Renal cortical epithelial cell (primary cell): ENCODE data around the gene HPSE2. TPM values are rescaled to one million over a fixed set of nuclear protein-coding genes. Genes with fewer than 3 reads are reported as not detected.
A peak's percentile ranks its signal among the peaks of the same experiment; 100 is the strongest.
"Not testable (repeated sequence)": the region's sequence is repeated elsewhere in the genome, so short reads cannot be mapped to it uniquely, and the experiment has no call there.

Experiments used
- DNase-seq: peaks from one replicate; pipeline ENCODE4 v3.0.0-alpha.2; 2011; ENCODE audit warnings: low read depth
- total RNA-seq: library from RNA; depleted of rRNA; stranded (reverse); fragments of >200 nt; gene quantifications from 2 replicates; pipeline ENCODE4 v1.2.3, GENCODE V29; 2014

Gene HPSE2
- total RNA-seq, result not detected in 2 replicates

DNA sequence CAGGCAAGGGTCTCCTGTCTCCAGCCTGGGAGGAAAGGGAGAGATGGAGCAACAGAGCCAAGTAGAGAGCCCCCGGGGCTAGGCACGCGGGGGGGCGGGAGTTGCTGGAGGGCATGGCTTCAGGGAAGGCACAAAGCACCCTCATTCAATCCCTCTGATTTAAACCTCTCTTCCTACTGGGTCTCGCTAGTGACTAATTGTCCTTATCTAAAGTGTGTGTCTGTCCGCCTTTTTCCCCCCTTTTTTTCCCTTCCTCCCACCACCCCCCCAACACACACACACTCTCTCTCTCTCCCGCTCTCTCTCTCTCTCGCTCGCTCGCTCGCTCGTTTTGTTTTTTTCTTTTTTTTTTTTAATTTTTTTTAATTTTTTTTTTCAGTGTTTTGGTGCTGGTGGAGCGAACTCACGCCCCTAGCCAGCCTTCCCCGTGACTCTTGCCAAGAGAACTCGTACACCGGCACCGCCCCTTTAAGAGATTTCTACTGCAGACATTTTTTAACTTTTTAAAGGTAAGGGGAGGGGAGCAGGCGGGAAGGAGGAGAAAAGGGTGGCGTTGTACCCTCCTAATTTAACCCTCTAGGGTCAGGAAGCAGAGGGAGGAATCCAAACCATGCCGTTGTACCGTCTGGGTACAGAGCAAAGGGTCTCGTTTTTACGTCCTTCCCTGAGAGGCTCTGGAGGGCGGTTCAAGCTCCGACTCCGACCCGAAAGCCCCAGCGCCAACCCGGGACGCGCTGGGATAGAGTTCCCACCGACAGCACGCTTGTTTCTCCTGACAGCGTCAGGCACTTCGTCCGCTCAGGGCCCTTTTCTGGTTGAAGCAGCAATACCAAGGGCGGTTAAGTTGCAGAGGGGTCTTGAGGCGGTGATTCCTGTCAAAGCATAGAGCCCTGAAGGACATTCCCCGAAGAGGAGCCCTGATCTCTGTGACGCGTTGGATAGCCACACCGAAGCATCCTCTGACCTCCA is at the start of gene HPSE2:
HPSE2 (minus strand) TSS at position 195 of the 969 bp plus-strand sequence.
- no peak for DNase-seq

DNA sequence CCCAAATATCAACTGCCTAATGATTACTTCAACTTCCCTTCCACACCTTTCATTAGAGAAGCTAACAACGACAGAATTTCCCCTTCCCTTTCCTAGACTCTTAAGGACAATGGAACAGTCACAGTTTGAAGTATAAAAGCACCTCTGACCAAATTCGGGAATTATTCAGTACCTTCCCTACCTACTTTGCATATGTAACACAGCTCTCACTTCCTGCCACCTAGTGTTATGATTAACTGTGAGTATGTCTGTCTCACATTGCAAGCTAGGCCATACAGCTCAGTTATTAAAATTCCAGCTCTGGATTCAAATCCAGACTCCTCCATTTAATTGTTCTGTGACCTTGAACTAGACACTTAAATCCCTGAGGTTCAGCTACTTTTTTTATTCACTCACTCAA is 44.8 kb upstream of the HPSE2 start:
- DNase-seq, result no peak

DNA sequence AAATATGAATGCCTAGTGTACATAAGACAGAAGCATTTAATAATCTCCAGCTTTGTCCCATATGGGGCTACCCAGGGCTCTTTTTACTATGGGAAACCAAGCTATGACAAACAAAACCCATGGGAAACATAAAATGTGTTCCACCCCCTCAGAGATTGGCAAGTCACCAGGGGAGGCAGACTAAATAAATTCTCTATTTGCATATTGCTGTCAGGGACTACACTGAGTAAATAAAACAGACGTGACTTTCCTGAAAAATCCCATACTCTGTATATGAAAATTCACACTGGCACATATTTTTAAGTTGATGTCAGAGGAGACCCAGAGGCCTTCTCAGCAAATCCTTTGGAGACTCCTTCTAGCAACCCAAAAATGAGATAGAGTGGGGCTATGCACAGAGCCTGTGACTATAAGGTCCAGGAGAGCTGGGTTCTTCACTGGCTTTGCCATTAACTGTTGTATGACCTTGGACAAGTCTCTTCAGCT is 44.0 kb upstream of the HPSE2 start:
- DNase-seq, result peak; percentile 84

DNA sequence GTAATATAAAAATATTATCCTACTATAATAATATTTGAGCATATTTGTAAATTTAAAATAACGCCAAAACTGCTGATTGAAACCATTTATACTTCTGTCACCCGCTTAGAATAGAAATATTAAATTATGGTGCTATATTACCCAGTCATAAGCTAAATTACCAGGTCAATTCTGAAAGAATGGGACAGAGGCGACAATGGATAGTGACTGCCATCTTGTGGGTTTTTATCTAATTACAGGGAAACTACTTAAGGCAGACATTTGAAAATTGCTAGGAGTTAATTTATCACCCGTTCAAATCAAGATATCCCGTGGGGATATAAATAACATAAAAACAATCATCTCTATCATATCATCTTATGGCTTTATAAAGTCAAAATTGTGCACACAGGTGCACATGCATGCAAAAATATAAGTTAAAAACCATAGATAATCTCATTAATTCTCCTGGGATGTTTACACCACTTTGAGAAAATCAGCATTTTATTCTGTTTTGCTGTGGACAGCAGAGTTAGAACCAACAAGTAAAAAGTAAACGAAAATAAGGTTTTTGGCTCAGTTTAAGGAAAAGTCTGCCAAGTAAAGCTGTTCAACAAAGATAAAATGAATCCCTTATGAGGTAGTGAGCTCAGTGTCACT is 41.3 kb upstream of the HPSE2 start:
- DNase-seq, result peak; percentile 18

DNA sequence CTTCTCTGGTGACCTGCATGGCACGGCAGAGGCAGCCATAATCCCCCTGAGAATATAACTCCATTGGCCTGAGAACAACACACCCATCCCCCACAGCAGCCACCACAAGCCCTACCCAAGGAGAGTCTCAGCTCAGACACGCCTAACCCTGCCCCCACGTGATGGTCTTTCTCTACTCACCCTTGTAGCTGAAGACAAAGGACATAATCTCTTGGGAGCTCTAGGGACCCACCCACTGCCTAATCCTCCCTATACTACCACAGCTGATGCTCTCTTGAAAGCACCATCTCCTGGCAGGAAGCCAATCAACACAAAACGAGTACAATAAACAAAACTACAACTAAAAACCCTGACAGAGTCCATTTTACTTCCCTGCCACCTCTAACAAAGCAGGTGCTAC is 30.7 kb upstream of the HPSE2 start:
- DNase-seq, result no peak

DNA sequence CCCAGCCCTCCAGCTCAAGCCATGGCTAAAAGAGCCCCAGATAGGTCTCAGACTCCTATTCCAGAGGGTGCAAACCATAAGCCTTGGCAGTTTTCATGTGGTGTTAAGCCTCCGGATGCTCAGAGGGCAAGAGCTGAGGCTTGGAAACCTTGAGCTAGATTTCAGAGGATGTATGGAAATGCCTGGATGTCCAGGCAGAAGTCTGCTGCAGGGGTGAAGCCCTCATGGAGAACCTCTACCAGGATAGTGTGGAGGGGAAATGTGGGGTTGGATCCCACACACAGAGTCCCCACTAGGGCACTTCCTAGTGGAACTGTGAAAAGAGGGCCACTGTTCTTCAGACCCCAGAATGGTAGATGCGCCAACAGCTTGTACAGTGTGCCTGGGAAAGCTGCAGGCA is 13.2 kb upstream of the HPSE2 start:
- no peak for DNase-seq

DNA sequence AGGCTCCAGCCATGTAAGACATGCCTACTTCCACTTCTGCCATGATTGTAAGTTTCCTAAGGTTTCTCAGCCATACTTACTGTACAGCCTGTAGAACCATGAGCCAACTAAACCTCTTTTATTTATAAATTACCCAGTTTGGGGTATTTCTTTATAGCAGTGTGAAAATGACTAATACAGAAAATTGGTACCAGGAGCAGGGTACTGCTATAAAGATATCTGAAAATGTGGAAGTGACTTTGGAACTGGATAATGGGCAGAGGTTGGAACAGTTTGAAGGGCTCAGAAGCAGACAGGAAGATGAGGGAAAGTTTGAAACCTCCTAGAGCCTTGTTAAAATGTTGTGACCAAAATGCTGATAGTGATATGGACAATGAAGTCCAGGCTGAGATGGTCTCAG is 12.2 kb upstream of the HPSE2 start:
- DNase-seq, result not testable (repeated sequence)

DNA sequence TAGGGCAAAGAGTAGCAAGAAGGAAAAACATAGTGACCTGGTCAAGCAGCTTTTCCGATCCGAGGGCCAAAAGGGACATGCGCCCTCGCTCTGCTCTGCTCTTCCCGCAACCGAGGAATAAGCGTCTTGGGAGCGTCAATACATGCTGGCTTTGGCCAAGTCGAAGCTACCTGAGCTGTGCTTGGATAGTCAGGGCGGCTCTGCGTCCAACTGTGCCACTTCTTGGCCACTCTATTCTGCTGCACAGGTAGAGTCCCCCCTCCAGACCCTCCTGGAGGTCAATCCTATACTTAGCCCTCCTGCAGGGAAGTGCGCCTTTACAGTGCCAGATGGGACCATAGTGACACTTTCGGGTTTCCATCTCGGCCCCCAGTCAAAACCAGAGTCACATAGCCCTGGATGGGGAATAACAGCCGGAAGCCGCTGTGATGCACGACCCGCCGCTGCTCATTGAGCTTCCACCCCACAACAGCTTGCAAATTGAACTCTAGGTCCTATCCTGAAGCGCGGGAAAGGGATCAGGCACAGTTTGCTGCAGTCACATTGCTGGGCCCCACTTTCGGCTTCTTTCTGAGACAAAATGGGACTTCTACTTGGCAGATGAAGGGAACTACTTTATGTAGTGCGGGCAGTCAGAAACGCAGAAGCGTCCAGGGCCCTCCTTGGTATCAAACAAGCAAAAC is 1.1 kb upstream of the HPSE2 start:
- DNase-seq, result no peak

DNA sequence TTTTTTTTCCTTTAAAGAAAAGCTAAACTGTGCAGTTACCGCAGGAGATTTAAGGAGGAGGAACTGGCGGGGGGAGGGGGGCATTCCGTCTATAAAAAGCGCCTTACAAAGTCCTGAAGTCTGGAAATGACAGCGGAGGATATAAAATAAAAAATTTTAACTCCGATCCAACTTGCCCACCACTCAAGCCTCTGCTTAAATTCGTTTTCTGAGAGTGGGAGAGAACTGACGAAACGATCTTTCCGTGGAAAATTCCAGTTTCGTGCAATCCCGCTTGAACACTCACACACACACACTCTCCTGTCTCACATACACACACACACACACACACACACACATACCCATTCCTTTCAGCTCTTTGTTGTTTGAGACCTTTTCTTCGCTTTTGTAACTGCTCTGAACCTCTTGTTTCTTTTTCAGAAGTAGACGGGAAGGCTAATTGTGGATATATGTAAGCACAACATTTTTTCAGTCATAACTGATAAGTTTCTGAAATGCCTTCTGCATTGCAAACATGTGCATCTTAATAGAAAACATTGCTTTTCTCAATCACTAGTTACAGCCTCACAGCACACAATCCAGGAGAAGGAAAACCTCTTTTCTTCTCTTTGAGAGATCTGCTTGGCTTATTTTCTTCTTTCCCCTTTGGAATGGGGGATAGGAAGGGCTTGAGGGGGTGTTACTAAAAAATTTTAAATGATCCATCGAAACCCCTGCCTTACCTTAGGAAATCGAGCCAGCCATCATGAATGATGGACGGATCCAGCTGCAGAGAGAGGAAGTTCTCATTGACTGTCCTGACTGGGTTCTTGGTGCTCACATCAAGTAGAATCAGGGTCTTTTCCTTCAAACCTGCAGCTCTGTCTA is 628 bp downstream of the HPSE2 start:
- DNase-seq, result no peak

DNA sequence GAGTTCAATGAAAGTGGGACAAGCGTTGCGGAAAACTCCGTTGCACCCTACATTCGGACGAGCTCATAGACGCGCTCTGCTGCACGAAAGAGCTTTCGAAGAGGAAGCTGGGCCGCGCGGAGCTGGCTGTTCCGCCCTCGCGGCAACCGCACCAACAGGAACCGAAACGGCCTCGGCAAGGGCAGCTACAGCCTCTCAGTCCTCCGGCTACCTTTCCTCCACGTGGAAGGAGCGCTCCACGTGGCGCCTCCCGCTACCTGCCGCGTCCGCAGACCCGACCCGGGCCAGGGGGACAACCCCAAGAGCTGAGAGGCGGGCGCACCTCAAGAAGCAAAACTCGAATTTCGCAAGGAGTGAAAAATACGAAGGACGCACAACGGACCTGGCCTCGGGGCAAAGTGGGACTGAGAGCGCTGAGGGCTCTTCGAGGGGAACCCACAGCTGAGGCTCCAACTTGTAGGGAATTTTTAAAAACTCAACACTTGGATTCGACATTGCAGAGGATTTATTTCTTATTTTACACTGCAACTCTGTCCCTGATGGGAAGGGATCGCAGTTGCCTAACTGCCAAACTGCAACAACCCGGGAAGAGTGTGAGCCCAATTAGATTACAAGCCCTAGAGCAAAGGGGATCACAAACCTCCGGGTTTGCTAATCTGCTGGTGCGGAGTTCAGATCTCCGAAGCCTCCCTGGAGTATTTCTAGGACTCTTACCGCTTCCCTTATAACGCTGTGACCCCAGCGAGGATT is 1.4 kb downstream of the HPSE2 start:
- no peak for DNase-seq

DNA sequence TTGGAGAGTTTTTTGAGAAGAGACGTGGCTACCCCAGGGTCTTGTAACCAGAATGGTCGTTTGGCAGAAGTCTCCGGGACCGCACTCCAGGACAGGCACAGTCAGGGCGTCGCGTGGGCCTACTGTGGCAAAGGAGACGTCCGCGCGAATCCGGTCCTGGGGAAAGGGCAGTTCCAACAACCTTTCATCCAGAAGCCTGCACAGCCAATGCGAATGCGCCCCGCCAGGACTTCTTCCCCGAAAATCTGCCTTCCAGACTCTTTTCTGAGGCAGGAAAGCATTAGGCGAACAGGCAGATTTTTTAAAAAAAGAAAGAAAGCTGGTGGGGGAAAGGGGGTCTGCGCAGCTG is 2.0 kb downstream of the HPSE2 start:
- DNase-seq, result no peak

DNA sequence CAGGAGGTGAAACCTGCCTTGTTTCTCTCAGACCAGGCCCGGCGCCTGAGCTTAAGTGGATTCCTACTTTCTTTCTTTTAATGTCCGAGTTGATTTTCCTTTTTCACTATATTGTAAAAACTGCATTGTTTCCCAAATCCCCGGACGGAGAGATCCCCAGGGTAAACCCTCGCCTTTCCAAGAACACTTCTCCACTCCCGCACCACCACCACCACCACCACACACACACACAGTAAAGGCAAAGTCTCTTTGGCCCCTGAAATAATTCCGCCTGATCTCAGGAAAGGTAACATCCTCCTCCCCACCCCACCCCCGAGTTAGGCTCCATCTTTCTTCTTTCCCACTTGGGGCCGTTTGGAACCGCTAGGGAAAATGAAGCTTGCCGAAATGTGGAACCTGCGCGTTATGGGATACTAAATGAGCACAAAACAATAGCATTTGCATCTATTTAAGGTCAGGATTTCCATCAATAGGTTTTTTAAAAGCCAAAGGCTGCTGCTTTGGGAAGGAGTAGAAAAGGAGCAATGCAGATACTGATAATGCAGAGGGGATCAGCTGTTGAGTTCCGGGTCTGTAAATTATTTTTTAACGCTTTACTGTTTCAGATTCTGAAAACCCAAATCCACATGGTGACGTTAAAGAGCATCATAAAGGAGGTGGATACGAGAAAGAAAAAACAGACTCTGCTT is 2.5 kb downstream of the HPSE2 start:
- no peak for DNase-seq

DNA sequence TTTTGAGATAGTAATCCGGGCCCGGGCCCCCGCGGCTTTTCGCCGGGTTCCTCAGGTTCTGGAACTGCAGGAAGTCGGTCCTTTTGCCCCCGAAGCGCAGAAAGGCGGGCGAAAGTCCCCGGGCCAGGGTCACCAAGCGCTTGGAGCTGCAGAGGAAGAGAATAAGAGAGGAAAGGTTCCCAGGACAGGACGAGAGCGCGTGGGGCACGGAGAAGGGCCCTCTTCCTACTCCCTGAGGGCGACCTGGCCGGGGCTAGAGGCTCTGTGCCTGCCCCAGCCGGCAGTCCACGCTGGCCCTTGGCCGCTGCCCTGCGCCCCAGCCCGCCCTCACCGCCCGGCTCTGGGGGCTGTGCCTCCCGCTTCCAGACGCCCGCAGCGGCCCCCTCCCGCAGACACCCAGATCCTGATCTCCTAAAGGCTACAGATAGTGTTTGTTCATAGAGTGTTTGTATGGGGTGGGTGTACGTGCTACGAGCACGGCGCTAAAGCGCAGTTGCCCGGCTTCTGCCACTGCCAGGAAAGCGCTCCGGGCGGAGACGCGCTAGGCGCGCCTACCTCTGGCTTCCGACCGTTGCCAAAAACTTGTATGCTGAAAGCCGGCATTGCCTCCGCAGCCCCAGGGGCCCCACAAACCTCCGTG is 3.2 kb downstream of the HPSE2 start:
- DNase-seq, result no peak

DNA sequence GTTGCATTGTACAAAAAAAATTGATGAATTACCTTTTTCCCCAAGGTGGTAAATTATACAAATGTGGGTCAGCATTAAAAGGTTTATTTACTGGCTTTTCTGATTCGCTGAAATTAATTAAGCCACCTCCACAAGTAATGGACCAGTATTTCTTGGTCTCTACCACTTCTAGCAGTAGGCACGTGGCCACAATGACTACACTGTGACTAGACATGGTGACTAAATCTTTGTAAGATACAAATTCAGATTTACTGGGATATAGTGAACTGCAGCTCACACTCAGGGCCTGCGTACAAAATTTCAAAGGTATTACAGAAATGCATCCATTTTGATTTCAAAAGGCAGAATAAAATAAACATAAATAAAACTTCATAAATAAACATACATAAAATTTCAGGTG is 10.9 kb downstream of the HPSE2 start:
- no peak for DNase-seq

DNA sequence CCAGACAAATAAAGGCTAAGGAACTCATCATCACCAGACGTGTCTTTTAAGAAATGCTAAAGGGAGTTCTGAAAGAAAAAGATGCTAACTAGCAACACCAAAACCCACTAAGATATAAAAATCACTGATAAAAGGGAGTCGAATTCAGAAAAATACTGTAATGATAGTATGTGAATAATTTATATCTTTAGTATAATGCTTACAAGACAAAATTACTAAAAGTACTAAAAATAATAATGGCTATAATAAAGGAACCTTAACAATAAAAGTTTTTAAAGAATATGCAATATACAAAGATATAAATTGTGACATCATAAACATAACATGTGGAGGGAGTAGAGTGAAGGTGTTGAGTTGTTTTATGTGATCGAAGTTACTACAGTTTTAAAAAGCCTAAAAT is 28.3 kb downstream of the HPSE2 start:
- no peak for DNase-seq

DNA sequence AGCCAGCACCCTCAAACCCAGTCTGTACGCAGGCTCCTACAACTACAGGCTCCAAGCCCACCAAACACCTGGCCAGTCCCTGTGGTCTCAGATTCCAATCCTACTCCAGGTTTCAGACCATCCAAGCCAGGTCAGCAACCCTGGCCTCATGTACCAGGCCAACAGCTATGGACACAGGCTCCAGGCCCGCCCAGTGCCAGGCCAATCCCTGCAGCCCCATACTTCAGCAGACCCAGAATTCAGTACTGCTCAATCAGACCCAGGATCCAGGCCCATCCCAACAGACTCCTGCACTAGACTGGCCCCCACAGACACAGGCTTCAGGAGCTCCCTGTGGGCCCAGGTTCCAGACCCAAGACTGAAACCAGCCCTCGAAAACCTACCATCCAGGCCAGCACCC is 32.3 kb downstream of the HPSE2 start:
- DNase-seq, result no peak

DNA sequence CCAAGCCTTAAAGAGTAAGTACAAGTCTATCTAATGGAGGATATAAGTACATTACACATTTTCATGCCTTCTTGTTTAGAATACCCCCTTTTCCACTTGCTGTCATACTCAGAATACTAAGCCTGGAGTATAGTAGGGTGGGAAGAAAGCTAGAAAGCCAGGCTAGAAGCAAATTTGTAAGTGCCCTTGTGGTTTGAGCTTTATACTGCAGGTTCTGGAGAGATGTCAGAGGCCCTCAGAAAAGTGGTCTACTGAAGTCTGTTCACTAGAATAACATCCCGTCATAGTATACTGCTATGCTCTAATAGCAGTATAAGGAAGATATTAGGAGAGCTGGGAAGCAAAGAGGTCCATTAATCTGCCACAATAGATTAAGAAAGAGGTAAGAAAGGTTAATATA is 62.7 kb downstream of the HPSE2 start:
- no peak for DNase-seq

DNA sequence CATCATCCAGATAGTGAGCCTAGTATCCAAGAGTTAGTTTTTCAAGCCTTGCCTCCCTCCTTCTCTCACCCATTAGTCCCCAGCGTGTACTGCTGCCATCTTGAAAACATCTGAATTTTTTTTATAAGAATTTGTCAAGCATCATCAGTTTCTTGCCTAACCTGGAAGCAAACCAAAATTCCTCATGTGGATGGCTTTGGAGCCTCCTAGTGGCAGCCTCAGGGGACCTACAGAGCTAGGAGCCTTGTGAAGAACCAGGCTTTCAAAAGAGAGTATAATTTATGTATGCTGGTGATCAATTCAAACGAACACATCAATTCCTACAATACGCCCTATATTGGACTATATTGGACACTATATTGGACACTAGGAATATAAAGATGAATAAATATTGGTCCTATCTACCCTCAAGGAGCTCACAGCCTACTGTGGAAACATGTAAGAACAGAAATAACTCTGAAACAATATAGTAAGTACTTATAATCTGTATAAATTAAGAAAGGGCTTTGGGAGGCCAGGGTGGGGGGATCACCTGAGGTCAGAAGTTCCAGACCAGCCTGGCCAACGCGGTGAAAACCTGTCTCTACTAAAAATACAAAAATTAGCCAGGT is 63.4 kb downstream of the HPSE2 start:
- DNase-seq, result peak; percentile 45

DNA sequence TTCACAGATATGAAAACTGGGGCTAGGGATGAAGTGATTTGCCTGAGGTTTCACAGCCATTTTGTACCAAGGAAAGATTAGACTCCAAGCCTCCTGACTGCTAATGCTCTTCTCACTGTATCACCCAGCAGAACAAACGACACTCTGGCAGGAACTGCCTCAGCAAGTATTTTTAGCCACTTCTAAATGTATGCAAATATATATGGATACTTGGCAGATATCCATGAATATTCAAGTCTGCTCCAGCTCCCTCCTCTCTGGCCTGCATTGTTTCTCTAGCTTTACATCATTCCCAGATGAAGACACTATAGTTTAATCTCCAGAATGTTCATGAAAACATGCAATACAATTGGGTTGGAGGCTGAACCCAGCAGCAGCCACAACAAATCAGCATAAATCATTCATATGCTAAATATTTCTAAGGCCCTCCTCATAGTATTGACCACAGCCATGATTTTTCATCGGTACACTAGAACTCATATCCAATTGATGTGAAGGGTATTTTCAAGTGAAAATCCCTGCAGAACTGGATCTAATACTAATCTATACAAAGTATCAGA is 65.5 kb downstream of the HPSE2 start:
- no peak for DNase-seq
